HG02852 (cell line): ENCODE measurements around the gene EXT2.

Experiments used
- ATAC-seq: cut with Tn5 transposase; IDR thresholded peaks from one replicate; pipeline ENCODE4 v1.9.1; 2021; ENCODE audit warnings: mild to moderate bottlenecking, moderate library complexity; ENCODE audit not compliant: unreplicated experiment

The EXT2 gene

DNA sequence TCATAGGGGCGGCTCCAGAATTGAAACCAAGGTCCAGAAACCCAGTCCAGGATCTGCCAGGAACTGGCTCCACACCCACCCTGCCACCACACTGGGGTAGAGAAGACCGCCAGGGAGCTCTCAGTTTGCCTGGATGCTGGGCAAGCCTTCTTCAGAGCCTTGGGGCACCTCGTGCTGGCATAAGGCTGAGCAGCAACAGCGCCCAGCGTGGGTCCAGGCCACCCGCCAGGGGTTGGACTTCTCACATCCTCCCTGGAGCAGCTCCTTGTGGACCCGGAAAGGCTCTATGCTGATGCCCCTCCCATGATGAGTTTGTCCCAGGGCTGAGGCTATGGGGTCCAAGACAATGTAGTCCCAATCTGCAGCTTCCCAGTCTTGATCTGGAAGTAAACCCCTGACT is 184.8 kb downstream of the EXT2 start:
- ATAC-seq = no peak

DNA sequence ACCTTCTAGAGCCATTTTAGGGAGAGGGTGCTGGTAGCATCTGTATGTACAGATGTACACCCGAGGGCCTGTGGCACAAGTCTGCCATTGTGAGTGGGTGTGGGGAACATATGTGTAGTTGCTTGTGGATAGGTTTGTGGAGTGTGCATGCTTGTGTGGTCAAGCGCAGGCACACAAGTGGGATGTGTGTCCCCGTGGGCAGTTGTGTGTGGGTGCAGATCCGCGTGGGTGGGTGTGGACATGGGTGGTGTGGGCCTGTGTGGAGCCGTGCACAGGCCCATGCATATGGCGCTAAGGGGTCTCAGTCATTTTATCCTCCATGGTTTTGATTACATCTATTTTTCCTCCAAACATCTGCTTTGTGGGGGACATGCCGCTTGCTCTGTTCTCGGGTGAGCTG is 185.7 kb downstream of the EXT2 start:
- no peak for ATAC-seq

DNA sequence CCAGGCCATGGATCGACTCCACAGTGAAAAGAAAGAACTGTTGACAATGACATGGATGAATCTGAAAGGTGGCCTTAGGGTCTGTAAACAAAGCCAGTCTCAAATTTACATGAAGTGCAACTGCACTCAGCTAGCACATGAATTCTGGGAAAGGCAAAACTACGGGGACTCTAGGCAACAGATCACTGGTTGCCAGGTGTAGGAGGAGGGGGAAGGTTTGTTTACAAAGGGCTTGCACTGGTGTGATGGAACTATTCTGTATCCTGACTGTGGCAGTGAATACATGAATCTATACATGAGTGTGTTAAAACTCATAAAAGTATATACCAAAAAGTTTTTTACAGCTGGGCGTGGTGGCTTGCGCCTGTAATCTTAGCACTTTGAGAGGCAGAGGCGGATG is 187.1 kb downstream of the EXT2 start:
- ATAC-seq = no peak

GRCh38 chr11:44285756-44286155 is 190.3 kb downstream of the EXT2 start:
- ATAC-seq = no peak

DNA sequence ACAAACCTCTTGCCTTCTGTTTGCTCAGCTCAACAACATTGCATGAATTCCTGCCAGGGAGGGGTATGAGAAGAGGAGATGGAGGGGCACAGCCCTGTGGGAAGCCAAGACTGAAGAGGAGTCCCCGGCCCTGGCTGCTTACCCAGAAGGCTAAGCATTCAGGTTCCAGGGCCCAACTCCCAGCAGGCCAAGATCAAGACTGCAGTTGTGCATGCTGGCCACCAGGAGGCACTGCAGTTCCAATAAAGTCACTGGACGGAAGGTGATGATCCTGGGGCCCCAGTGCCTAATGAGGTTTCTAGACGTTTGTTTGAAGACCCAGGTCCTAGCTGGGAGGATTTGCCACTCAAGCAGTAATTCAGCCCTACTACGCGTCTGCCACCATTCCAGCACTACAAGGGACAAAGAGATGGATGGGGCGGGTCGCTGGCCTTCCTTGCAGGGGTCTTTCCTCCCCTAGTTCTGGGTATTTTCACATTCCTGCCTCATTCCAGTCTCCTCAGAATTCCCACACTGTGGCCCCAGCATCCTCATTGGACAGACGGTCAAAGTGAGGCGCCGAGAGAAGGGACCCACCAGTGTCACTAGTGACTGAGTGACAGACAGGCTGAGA is 190.9 kb downstream of the EXT2 start:
- ATAC-seq = no peak

DNA sequence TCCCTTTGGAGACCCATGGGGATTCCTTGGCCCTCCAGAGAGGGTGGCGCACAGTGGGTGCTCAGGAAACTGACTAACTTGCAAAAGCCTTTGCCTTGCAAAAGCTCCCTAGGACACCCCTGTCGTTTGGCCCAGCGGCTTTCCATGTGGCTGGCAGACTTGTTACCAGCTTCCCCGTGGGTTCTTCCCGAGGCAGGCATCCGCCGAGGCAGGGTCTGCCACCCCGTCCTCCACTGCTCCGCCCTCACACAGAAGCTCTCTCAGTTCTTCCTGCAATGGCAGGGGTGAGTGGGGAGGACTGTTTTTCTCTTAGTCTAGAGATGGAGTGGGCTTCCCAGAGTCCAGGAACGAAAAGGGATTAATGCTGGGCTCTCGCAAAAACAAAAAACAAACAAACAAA is 191.4 kb downstream of the EXT2 start:
- ATAC-seq = no peak

DNA sequence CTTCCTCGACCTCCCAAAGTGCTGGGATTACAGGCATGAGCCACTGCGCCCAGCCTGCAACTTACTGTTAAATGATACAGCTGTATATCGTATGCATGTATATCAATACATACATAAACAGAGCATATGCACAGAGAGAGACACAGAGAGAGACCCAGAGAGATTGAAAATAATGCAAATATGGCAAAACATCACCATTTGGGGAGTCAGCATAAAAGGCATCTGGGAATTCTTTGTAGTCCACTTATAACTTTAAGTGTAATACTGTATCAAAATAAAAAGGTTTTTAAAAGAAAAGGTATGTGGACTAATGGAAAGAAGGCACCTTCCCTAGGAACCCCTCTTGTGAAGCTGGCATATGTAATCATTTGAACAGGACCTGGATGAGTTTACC is 192.7 kb downstream of the EXT2 start:
- no peak for ATAC-seq

DNA sequence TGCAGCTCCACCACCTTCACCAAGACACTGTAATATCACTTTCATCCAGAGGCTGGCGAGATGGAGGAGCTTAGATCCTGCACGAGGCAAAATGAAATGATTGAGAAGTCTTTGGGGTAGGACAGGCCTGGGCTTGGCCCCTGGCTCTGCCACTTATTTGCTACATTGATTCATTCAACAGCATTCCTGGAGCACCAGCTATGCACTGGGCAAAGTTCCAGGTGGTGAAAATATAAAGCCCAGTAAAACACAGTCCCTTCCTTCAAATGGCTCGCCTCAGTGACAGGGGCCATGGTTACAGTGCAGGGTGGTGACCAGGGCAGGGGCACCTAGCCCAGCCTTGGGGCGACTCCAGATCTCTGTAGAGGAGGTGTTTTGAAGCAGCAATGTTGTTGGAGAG is 194.7 kb downstream of the EXT2 start:
- no peak for ATAC-seq
